Parietal lobe (tissue), 2 donors: ENCODE data around the gene PTCD3. TPM values are rescaled to one million over a fixed set of nuclear protein-coding genes. Genes with fewer than 3 reads are reported as not detected.

Experiments used
- small RNA-seq: library from RNA; depleted of rRNA; stranded (forward); fragments of <200 nt; gene quantifications from one replicate; pipeline ENCODE3, GENCODE V24; 2014; ENCODE audit warnings: low replicate concordance
- total RNA-seq: library from RNA; depleted of rRNA; stranded (reverse); fragments of >200 nt; gene quantifications from one replicate; pipeline ENCODE4 v1.2.3, GENCODE V29; 2014

PTCD3 gene
- 178 TPM for total RNA-seq

GRCh38 chr2:86105969-86106945 lies at the start of gene PTCD3:
PTCD3 (plus strand) TSS chr2:86106235; CDS start chr2:86106248, 13 bp downstream.

GRCh38 chr2:86105252-86105968 lies 625 bp upstream of the PTCD3 start, which contains the start of gene POLR1A:
POLR1A (minus strand) TSS chr2:86105886; CDS start chr2:86105776, 110 bp downstream.

Small RNAs within 50 kb of the gene (small RNA-seq; reads per million reads assigned to genes)
- gene RF00019 (not detected), gene SNORD94 (2,789 reads per million, percentile 99 among the genes with 10 or more reads in this experiment)

Other genes starting within 250 kb of the PTCD3 start
- 38.2 TPM for gene ST3GAL5, start 217.2 kb upstream of the PTCD3 start, total RNA-seq
- gene POLR1A, start 349 bp upstream of the PTCD3 start, total RNA-seq = 30.0 TPM
- 77.0 TPM for gene IMMT, start 89.2 kb downstream of the PTCD3 start, total RNA-seq
- 41.3 TPM for gene MRPL35, start 93.2 kb downstream of the PTCD3 start, total RNA-seq
- gene REEP1, start 231.4 kb downstream of the PTCD3 start, total RNA-seq = 191 TPM